Mesendoderm (in vitro differentiated cells): ENCODE data around the gene ROBO2.

Experiments used
- DNase-seq: peaks from one replicate; pipeline ENCODE4 v3.0.0; 2013
- H2AK5ac ChIP-seq: 2 replicates; pipeline ENCODE4 v1.6.1; 2013; ENCODE audit warnings: low read length, inconsistent platforms
- H2BK120ac ChIP-seq: 2 replicates; pipeline ENCODE4 v1.6.1; 2013; ENCODE audit warnings: low read depth, mild to moderate bottlenecking, low read length, moderate library complexity, mixed read lengths
- H2BK15ac ChIP-seq: replicated peaks from 2 replicates; pipeline ENCODE4 v1.6.1; 2013; ENCODE audit warnings: low read depth, mild to moderate bottlenecking, moderate library complexity
- H2BK5ac ChIP-seq: 2 replicates; pipeline ENCODE4 v1.6.1; 2013; ENCODE audit warnings: low read length, inconsistent platforms
- H3K18ac ChIP-seq: 2 replicates; pipeline ENCODE4 v1.6.1; 2013; ENCODE audit warnings: mild to moderate bottlenecking, low read length, mixed read lengths
- H3K23ac ChIP-seq: one replicate; pipeline ENCODE4 v1.6.1; 2013; ENCODE audit warnings: low read length
- H3K27ac ChIP-seq: 2 replicates; pipeline ENCODE4 v1.5.1; 2013; ENCODE audit warnings: low read depth, mild to moderate bottlenecking, inconsistent platforms, low read length, moderate library complexity
- H3K27me3 ChIP-seq: 2 replicates; pipeline ENCODE4 v1.6.1; 2013; ENCODE audit warnings: low read length, control low read depth, mild to moderate bottlenecking, inconsistent platforms; ENCODE audit not compliant: insufficient read depth, poor library complexity
- H3K36me3 ChIP-seq: 2 replicates; pipeline ENCODE4 v1.6.1; 2013; ENCODE audit warnings: low read length, inconsistent platforms; ENCODE audit not compliant: control insufficient read depth, insufficient read depth
- H3K4ac ChIP-seq: one replicate; pipeline ENCODE4 v1.6.1; 2013; ENCODE audit warnings: low read depth, mild to moderate bottlenecking, low read length, moderate library complexity
- H3K4me1 ChIP-seq: 2 replicates; pipeline ENCODE4 v1.6.1; 2013; ENCODE audit warnings: low read depth, low read length, inconsistent platforms; ENCODE audit not compliant: control insufficient read depth
- H3K4me2 ChIP-seq: 2 replicates; pipeline ENCODE4 v1.6.1; 2013; ENCODE audit warnings: low read length
- H3K4me3 ChIP-seq: 2 replicates; pipeline ENCODE4 v1.5.1; 2013; ENCODE audit warnings: mild to moderate bottlenecking, low read length
- H3K56ac ChIP-seq: one replicate; pipeline ENCODE4 v1.6.1; 2013; ENCODE audit warnings: low read length
- H3K79me1 ChIP-seq: 2 replicates; pipeline ENCODE4 v1.6.1; 2013; ENCODE audit warnings: low read length, inconsistent platforms
- H3K79me2 ChIP-seq: 2 replicates; pipeline ENCODE4 v1.6.1; 2013; ENCODE audit warnings: mild to moderate bottlenecking, low read length; ENCODE audit not compliant: control insufficient read depth, insufficient read depth
- H3K9ac ChIP-seq: 2 replicates; pipeline ENCODE4 v1.6.1; 2013; ENCODE audit warnings: low read length, inconsistent platforms
- H4K5ac ChIP-seq: one replicate; pipeline ENCODE4 v1.6.1; 2013; ENCODE audit warnings: low read length
- H4K8ac ChIP-seq: one replicate; pipeline ENCODE4 v1.6.1; 2013; ENCODE audit warnings: low read depth, mild to moderate bottlenecking, control low read depth, low read length, moderate library complexity
- WGBS: extraction: QIAGEN DNeasy Blood & Tissue Kit; methylation state at CpG from one replicate; pipeline ENCODE4 v1.1.7; 2013; ENCODE audit warnings: low lambda C conversion rate, missing lambda C conversion rate; ENCODE audit not compliant: insufficient coverage; ENCODE audit errors: extremely low coverage; 5-methylcytosine and 5-hydroxymethylcytosine counted together

The ROBO2 gene

DNA sequence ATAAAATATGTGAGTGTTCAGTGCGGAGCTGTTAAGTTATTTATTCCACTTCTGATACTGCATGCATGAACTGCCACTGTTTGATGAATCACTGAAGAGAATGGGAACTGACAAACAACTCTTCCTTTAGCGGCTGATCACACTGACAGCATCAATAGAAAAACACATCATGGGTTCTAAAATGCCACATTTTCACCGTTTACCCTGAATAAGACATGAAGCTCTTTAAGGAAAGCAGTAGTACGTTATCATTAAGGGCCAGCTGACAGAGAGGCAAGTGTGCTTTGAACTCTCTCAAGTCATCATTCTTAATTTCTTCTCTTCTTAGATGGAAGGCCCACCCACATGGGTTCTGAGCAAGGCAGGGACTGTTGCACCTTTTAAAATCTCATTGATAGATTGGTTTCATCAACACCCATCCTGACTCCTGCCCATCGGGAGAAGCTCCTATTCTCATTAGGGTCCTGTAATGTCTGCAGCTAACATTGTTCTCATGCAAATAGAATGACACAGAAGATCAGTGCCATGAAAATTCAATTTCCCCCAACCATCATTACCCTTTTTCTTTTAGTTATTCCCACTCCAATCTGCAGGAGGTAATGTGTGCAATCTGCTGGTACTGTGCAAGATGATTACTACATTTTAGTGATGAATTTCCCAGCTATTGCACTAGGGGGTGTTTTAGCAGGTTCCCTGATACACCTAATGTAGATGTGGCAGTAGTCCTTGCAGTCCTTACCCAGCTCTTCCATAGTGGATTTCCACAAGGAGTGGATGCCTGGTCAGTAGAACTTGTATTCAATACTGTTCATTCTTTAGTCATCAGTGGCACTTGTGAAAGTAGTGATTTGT, 119.1 kb downstream of the ROBO2 start:
- H2BK120ac ChIP-seq = no peak overlapping the region
- H3K56ac ChIP-seq = no peak overlapping the region
- H4K5ac ChIP-seq = no peak overlapping the region
- no CpG with 5 or more reads among the region's 5 CpGs for WGBS
- H3K4me2 ChIP-seq = no peak overlapping the region
- no peak overlapping the region for H3K18ac ChIP-seq
- H2BK5ac ChIP-seq = no peak overlapping the region
- no peaks in the 10 kb centered on the region for H3K36me3 ChIP-seq
- H3K27me3 ChIP-seq = no peaks in the 10 kb centered on the region
- H3K27ac ChIP-seq = no peak overlapping the region
- H3K4me3 ChIP-seq = no peak overlapping the region
- H3K79me1 ChIP-seq = no peaks in the 10 kb centered on the region
- H3K4me1 ChIP-seq = no peaks in the 10 kb centered on the region
- no peak overlapping the region for H4K8ac ChIP-seq
- H3K23ac ChIP-seq = no peak overlapping the region
- H2AK5ac ChIP-seq = no peak overlapping the region
- peak; percentile 11 for DNase-seq
- no peak overlapping the region for H3K4ac ChIP-seq
- no peaks in the 10 kb centered on the region for H3K79me2 ChIP-seq
- H2BK15ac ChIP-seq = no peak overlapping the region
- no peak overlapping the region for H3K9ac ChIP-seq

DNA sequence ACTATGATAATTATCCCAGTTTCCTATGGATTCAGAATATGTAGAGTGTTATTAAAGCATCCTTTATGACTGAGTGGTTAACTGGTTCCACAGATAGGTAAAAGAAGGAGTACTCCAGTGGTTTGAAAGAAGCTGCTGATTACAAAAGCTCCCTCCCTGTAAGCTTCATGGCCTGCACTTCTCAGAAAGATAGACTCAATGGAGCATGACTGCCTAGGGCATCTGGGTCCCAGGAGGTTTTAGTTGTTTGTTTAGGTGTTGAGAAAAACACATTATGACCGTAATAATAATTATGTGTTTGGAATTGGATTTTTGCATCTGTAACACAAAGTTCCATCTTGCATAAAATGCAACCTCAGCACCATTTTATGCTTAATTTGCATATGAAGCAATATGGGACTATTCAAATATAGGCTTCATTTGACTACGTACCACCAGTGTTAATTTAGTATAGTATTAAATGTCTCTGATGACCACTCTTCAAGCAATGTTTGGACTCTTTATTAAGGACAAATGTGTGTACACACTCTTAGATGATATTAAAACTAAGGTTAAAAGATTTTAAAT, 121.1 kb downstream of the ROBO2 start:
- WGBS = no CpG with 5 or more reads among the region's 2 CpGs

DNA sequence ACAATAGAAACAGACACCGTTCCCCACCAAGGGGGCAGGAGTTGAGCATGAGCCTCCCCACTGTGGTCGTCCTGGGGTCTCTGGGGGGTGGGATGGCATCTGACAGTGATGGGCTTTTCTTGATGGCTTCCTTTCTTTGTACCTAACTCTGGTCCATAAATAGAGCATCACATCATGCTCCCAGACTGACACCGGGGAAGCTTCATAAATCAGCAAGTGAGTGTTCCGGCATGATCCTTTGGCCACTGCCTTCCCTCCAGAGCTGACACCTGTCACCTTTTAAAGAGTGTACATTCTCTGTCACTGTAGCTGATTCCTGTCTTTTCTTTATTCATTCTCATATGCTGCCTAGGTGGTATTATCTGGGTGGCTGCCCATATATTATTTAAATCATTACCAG, 129.9 kb downstream of the ROBO2 start:
- no peaks in the 10 kb centered on the region for H3K4me1 ChIP-seq
- WGBS = no CpG with 5 or more reads among the region's 4 CpGs

More for the DNA sequence above, 121.1 kb downstream of the ROBO2 start:
- H2AK5ac ChIP-seq = no peak overlapping the region
- no peaks in the 10 kb centered on the region for H3K36me3 ChIP-seq
- H2BK15ac ChIP-seq = no peak overlapping the region
- no peaks in the 10 kb centered on the region for H3K27me3 ChIP-seq
- H3K4me1 ChIP-seq = no peaks in the 10 kb centered on the region
- H4K8ac ChIP-seq = no peak overlapping the region
- no peak overlapping the region for H2BK120ac ChIP-seq
- DNase-seq = no peak
- no peak overlapping the region for H3K23ac ChIP-seq
- H3K4me2 ChIP-seq = no peak overlapping the region
- H2BK5ac ChIP-seq = no peak overlapping the region
- H3K9ac ChIP-seq = no peak overlapping the region
- no peak overlapping the region for H3K4me3 ChIP-seq
- H3K79me2 ChIP-seq = no peaks in the 10 kb centered on the region
- H3K79me1 ChIP-seq = no peaks in the 10 kb centered on the region
- H4K5ac ChIP-seq = no peak overlapping the region
- no peak overlapping the region for H3K4ac ChIP-seq
- no peak overlapping the region for H3K56ac ChIP-seq
- H3K18ac ChIP-seq = no peak overlapping the region
- H3K27ac ChIP-seq = no peak overlapping the region

DNA sequence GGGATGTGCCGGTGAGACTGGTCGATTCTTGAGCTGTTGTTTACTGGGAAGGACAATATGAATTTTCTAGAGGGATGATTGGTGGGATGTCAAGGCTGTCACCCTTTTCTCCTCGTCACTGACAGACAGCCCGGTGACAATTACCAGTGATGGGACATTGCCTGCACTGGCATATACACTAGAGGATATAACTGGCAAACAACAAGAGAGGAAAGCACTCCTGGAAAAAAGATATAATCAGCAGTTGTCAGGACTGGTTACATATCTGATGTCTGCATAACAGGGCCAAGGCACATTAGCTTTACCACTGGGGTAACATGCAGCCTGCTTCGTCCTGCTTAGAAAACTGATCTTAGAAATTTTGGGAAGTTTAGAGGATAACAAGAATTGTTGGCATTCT, 131.1 kb downstream of the ROBO2 start:
- no peak overlapping the region for H2BK5ac ChIP-seq
- H2BK120ac ChIP-seq = no peak overlapping the region
- no peak overlapping the region for H3K18ac ChIP-seq
- H3K79me1 ChIP-seq = no peaks in the 10 kb centered on the region
- WGBS = no CpG with 5 or more reads among the region's 5 CpGs
- H3K4me1 ChIP-seq = no peaks in the 10 kb centered on the region
- H3K79me2 ChIP-seq = no peaks in the 10 kb centered on the region
- no peak overlapping the region for H2AK5ac ChIP-seq
- H3K23ac ChIP-seq = no peak overlapping the region
- H3K4me3 ChIP-seq = no peak overlapping the region
- no peak overlapping the region for H3K56ac ChIP-seq
- no peak for DNase-seq
- H3K27me3 ChIP-seq = no peaks in the 10 kb centered on the region
- no peak overlapping the region for H3K27ac ChIP-seq
- H4K5ac ChIP-seq = no peak overlapping the region
- H4K8ac ChIP-seq = no peak overlapping the region
- H2BK15ac ChIP-seq = no peak overlapping the region
- no peak overlapping the region for H3K4ac ChIP-seq
- no peak overlapping the region for H3K9ac ChIP-seq
- no peak overlapping the region for H3K4me2 ChIP-seq
- no peaks in the 10 kb centered on the region for H3K36me3 ChIP-seq

More for the DNA sequence above, 129.9 kb downstream of the ROBO2 start:
- no peak overlapping the region for H2BK15ac ChIP-seq
- no peak overlapping the region for H4K8ac ChIP-seq
- no peaks in the 10 kb centered on the region for H3K36me3 ChIP-seq
- H3K4me2 ChIP-seq = no peak overlapping the region
- no peak overlapping the region for H2BK120ac ChIP-seq
- H2BK5ac ChIP-seq = no peak overlapping the region
- H4K5ac ChIP-seq = no peak overlapping the region
- H3K27me3 ChIP-seq = no peaks in the 10 kb centered on the region
- no peak for DNase-seq
- H3K56ac ChIP-seq = no peak overlapping the region
- H2AK5ac ChIP-seq = no peak overlapping the region
- H3K27ac ChIP-seq = no peak overlapping the region
- H3K4ac ChIP-seq = no peak overlapping the region
- no peak overlapping the region for H3K23ac ChIP-seq
- no peaks in the 10 kb centered on the region for H3K79me2 ChIP-seq
- H3K18ac ChIP-seq = no peak overlapping the region
- no peak overlapping the region for H3K9ac ChIP-seq
- H3K79me1 ChIP-seq = no peaks in the 10 kb centered on the region
- no peak overlapping the region for H3K4me3 ChIP-seq

DNA sequence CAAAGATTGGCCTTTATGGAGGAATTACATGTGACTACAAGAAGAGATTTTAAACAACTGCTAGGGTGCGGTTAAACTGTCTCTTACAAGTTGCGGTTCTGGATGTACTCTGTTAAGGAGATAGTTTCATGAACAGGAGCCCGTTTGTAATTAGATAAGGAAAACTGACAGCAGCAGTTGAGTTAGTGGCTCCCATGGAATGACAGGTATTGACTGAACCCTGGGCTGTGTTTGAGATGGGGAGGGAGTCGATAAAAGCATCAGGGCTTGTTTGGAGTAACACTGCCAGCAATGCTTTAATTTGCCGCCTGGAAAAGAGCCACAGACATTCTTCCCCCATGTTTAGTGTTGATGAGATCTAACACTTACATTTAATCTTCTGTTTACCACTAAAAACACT, 139.9 kb downstream of the ROBO2 start:
- Histone ChIP-seq H3K79me2 (no peaks in the 10 kb centered on the region), H3K27me3 (no peaks in the 10 kb centered on the region), H2AK5ac (no peak overlapping the region), H4K5ac (no peak overlapping the region), H3K4me3 (no peak overlapping the region), H3K36me3 (no peaks in the 10 kb centered on the region), H3K18ac (no peak overlapping the region), H2BK5ac (no peak overlapping the region), H3K4ac (no peak overlapping the region), H3K56ac (no peak overlapping the region), H3K4me2 (no peak overlapping the region), H4K8ac (no peak overlapping the region), H2BK120ac (no peak overlapping the region), H2BK15ac (no peak overlapping the region), H3K4me1 (no peaks in the 10 kb centered on the region), H3K79me1 (no peaks in the 10 kb centered on the region), H3K23ac (no peak overlapping the region), H3K9ac (no peak overlapping the region), H3K27ac (no peak overlapping the region)
- no CpG with 5 or more reads among the region's 5 CpGs for WGBS
- DNase-seq = peak; percentile 6
